Endothelial cell of coronary artery (primary cell): Measurements from ENCODE around the gene GOLGA8R. TPM values are rescaled to one million over a fixed set of nuclear protein-coding genes. Genes with fewer than 3 reads are reported as not detected.

ENCODE experiments used
- total RNA-seq: library from RNA; depleted of rRNA; stranded (reverse); fragments of >200 nt; gene quantifications from 2 replicates; pipeline ENCODE4 v1.2.3, GENCODE V29; 2014

Gene GOLGA8R
- total RNA-seq = 0.54 and 1.9 TPM in 2 replicates

DNA sequence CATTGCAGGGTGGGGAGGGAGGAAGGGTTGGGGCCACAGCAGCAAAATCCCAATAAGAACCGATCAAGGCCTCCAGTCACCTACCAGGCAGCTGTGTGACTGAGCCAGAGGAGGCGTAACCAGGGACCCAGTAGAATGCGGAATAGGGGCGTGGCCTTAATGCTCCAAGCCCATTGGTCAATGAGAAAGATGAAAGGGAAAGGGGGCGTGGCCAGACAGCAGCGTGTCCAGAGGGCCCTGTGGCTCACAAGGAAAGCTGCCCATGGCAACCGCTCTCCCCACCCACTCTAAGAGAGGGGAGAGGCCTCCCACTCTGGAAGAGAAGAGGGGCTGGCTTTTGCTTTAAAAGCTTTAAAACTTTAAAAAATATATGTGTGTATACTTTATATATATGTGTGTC lies at the start of gene GOLGA8R:
Gene GOLGA8R, minus strand, starts transcription at position 101 of the 400 bp plus-strand sequence. Its CDS starts 98 bp downstream, at position 3.

GRCh38 chr15:30392766-30393663 lies 21.0 kb downstream of the GOLGA8R start, which contains the start of gene CHRFAM7A:
Gene CHRFAM7A (minus strand): TSS chr15:30393540. CDS start chr15:30383351, 10,189 bp downstream.

Other genes with a start within 250 kb of the GOLGA8R start
- 2.7 and 2.9 TPM in 2 replicates for gene CHRFAM7A, start 20.7 kb downstream of the GOLGA8R start, total RNA-seq
- gene GOLGA8Q, start 137.8 kb upstream of the GOLGA8R start, total RNA-seq = 0.18 and 0.94 TPM in 2 replicates
- 0.90 and 1.1 TPM in 2 replicates for gene GOLGA8H, start 189.8 kb upstream of the GOLGA8R start, total RNA-seq